Stimulated activated naive CD4-positive, alpha-beta T cell (primary cell): Measurements from ENCODE around the gene FCN1.
"Not testable (repeated sequence)": the region's sequence is repeated elsewhere in the genome, so short reads cannot be mapped to it uniquely, and the experiment has no call there.

Source experiments
- DNase-seq, 6 experiments: peaks; one replicate each; lab custom pipeline; 2025; lab: John Stamatoyannopoulos, UW

FCN1 gene

DNA sequence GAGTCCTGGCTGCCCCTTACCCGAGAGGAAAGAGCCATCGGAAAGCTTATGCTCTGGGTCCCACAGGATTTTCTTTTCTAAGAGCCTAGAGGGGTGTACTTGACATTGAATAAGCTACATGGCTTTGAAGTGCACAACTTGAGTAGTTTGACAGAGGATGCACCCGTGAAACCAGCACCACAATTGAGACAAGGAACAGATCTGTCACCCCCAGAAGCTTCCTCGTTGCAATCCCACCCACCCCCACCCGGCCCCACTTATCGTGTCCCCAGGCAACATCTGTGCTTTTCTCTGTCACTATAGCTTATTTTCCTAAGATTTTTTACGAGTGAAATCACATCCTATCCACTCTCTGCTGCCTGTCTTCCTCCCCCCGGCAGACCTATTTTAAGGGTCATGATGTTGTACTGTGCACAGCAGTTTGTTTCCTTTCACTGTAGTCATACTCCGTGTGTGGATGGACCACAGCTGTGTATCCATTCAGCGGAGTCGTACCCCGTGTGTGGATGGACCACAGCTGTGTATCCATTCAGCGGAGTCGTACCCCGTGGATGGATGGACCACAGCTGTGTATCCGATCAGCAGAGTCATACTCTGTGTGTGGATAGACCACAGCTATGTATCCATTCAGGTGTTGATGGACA lies 45.9 kb downstream of the FCN1 start:
- no peak for DNase-seq

DNA sequence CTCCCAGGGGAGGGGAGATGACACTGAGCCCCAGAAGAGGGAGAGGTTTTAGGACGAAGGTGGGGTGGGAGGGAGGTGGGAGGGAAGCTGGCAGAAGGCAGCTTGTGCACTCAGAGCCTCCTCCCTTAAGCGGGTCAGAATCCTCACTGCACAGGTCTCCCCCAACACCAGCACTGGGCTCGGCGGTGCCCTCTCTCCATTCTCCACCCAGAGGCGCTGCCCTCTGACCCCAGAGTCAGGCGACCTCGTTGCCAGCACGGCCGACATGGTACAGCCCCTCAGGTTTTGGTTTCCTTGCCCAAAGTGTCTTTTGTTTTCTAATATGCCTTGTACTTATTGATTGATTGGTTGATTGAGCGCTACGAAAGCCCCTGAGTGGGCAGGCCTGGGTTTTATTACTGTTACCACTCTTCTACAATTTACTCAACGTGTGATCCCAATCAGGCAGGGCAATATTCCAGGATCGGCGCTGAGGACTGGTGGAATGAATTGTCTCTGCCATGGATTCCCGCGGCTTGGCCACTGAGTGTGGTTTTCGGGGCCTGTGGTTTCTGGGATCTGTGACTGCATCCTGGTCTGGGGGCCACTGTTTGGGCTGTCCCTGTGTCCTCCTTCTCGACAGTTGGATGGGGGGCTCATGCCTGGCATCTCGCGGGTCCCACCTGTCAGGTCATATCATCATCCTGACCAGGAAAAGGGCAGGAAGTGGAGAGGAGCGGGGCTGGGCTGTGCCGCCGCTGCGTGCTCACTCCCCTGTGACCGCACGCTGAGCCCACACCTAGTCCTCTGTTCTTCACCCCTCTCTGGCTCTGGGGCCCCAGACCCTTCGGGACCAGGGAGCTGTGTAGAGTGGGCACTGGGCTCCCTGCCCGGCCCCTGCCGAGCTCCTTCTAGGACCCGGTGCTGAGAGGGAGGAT lies 46.7 kb downstream of the FCN1 start:
- DNase-seq, result no peak

DNA sequence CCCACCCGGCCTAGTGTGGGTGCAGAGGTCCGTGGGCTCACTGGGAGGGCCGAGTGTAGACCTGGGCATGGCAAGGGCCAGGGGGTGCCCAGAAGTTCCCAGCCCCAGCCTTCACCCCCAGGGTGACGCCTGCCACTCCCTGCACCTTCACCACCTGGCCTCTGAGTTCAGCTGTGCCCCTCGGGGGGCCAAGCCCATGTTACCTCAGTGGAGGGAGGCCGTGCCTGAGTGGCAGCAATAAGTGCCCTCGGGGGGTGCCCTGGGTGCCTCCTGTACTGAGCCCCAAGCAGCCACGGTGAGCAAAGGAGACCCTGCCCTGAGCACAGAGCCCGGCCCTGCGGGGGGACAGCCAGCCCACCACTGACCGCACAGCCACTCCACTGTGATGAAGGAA lies 47.4 kb downstream of the FCN1 start:
- DNase-seq, result no peak

DNA sequence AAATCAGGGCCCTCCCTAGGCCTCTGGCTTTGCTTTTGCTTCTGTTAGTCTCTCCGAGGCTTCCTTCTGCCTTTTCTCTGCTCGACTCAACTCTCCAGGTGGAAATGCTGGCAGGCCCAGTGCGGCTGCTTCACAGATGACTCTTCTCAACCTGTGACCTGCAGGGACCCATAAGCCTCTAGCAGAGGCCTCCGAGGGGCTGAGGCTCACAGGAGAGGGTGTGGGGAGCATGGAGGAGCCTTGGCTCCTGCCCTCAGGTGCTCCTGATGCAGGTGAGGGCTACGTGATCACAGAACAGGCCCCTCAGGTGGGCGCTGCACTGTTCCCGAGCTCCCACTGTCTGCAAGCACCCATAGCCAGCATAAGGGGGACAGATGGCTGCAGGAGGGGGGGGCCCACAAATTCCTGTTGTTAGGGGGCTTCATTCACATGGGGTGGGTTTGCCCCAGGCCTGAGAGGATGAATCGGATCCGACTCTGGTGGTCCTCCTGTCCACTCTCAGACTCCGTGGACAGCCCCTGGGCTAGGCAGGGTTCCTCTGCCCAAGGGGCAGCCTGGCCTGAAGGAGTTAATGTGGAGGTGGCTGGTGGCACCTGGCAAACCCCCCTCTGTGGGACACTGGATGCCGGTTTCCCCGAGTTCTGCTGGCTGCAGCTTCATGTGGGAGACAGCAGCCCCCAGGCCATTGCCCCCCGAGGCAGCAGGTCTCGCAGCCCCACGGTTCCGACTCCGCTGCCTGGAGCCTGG lies 48.0 kb downstream of the FCN1 start:
- no peak for DNase-seq

DNA sequence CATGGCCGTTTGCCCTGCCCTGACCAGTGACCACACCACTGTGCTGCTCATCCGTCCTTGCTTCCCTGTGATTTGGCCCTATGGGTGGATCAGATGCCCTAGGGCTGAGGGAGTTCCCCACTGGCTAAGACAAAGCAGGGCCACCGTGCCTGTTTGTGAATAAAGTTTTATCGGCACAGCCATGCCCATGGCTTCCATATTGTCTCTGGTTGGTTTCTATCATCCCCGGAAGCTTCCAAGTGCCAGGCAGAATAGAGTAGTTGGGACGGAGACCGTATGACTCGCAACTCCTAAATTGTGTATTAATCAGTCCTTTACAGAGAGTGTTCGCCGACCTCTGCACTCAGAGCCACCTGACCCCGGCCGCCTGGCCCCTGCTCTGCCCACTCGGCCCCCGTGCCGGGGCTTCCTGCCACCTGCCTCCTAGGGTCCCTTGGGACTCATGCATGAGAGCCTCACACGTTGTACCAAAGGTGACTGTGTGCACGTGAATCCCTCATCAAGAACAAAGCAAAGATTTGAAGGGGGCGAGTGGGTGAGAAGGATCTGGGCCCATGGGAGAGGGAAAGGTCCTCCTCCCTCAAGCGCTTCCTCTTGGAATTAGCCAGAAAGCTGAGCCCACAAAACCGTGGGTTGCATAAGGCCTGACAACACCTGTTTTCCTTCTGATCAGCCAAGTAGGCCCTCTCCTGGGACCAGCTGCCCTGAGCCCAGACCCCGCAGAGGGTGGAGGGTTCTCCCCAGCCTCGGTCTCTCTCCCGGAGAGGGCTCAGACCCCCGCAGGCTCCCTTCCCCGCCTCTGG lies 48.8 kb downstream of the FCN1 start:
- no peak for DNase-seq

DNA sequence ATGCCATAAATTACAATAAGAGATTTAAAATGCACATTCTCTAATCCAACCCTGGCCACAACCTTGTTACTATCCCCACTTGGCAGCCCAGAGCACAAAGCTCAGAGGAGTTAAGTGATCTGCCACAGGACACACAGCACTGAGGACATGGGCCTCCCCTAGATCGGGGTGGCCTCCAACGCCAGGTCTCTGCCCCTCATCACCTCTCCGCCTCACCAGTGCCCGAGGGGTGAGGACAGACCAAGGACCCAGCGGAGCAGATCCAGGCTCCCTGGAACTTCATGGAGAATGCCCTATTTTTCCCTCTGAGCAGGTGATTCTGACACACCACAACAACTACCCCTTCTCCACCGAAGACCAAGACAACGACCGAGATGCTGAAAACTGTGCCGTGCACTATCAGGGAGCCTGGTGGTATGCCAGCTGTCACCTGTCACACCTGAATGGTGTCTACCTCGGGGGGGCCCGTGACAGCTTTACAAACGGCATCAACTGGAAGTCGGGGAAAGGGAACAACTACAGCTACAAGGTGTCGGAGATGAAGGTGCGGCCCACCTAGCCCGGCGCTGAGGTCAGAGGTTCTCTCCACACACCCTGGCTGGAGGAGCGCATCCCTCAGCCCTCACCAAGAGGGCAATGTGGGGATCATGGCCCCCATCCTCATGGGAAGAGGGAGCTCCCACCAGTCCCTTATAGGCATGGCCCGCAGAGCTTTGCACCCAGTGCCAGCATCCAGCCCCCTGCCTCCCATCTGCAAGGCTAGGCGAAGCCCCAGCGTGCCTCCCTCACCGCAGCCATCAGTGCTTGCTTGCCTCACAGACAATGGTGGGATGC lies 49.6 kb downstream of the FCN1 start:
- no peak for DNase-seq

DNA sequence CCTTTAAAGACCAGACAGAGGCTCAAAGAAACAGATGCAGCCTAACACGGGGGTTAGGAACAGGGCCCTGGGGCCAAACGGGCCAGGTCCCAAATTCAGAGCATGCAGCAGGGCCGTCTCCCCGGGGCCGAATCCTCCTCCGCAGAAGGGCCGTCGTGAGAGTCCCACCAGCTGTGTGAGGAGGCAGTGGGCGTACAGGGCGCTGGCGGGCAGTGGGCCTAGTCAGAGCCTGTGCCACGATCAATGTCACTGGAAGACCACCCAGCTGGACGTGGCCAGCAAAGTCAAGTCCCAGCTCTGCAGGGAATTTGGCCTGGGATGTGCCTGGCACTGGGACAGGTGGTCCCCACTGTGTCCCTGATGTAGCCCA lies 52.9 kb downstream of the FCN1 start:
- no peak for DNase-seq

DNA sequence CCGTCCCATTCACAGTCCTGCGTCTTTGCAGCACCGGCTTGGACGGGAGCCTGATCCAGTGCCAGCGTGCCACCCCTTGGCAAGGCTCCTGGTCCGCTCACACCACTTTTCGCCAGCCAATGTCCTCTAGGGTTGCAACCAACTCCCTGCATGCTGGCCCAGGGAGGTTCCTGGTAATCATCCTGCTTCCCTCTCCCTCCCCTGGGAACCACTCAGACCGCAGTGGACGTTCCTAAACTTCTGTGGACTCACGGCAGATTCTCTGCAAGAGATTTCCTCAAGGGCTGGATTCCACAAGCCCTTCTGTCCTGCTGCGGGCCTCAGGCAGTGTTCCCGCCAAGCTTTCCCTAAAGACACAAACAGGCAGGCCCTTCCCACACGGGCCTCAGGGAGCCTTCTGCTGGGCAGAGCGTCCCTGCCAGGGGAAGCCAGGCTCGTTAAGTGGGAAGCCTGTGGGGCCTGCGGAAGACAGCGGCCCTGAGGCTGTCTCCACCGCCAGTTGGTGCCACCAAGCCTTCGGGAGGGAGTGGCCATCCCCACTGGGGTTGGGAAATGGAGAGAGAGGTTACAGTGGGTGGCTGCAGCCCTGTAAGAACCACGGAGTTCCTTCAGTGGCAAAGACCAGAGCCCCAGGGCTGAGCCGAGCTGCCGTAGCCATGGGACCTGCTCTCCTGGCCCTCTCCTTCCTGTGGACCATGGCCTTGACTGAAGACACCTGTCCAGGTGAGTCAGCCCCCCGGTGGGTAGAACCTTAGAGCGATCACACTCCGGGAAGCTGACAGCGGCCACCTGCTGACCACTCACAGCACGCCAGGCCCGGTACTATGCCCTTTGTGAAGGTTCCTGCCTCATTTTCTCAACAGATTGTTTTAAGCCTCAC lies 53.5 kb downstream of the FCN1 start:
- no peak for DNase-seq

DNA sequence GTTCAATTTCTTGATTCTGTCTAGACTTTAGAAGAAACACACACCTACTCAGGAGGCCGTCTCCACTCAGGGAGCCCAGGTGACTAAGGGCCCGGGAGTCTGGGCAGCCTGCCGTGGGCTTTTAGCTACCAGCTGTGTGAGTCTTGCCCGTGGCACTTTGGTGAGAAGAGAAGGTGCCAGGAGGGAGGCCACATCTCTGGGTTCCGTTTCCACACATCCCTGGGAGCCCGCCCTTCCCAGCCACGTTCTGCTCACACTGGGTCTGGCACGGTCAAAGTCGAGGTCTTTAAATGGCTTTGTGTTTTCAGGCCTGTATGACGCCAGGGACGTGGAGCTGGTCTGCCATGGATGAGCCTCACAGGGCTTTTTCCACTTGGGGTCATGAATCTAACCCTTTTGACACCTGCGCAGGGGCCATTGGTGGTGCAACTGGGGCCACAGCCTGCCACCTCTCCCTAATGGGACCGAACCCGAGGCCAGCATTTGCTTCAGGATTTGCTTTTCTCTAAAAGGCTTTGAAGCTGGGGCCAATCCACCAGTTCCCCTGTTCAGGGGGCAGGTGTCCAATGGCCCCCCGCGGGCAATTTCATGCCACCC lies 54.3 kb downstream of the FCN1 start:
- no peak for DNase-seq

DNA sequence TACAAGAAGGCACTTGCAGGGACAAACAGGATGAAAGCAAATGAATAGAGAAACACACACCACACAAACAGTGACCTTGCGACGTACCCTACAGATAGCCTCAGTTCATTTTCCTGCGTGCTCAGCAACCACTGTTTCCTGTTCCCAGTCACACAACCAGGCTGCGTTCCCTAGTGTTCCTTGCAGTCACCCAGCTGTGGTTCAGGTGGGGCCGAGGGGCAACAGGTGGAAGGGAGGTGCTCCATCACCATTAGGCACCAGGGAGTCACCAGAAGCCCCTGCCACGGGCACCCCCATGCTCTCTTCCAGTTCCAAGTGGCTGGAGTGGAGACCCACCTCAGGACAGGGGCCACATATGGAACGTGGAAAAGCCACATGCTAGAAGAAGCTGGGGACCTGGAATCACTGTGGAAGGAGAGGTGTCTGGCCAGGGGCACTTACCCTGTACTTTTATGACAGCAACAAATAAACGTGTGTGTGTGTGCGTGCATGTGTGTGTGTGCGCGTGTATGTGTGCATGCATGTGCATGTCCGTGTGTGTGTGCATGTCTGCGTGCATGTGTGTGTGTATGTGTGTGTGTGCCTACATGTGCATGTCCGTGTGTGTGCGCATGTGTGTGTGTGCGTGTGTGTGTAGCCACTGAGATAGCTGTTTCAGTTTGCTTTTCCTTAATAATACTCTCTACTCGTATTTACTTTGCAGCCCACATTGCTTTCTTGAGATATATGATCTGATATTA lies 55.9 kb downstream of the FCN1 start:
- no peak for DNase-seq

DNA sequence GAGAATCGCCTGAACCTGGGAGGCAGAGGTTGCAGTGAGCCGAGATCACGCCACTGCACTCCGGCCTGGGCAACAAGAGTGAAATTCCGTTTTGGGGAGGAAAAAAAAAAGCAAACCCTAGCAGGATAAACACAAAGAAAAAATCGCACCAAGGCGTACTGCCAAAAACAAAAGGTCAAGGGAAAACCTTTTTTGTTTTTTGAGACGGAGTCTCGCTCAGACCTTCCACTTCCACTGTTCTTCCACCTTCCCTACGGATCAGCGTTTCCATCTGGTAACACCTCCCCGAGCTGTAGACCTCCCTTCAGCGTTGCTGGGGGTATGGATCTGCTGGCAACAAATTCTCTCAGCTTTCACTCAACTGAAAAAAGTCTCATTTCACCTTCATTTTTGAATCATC lies 57.2 kb downstream of the FCN1 start:
- DNase-seq, result no peak

DNA sequence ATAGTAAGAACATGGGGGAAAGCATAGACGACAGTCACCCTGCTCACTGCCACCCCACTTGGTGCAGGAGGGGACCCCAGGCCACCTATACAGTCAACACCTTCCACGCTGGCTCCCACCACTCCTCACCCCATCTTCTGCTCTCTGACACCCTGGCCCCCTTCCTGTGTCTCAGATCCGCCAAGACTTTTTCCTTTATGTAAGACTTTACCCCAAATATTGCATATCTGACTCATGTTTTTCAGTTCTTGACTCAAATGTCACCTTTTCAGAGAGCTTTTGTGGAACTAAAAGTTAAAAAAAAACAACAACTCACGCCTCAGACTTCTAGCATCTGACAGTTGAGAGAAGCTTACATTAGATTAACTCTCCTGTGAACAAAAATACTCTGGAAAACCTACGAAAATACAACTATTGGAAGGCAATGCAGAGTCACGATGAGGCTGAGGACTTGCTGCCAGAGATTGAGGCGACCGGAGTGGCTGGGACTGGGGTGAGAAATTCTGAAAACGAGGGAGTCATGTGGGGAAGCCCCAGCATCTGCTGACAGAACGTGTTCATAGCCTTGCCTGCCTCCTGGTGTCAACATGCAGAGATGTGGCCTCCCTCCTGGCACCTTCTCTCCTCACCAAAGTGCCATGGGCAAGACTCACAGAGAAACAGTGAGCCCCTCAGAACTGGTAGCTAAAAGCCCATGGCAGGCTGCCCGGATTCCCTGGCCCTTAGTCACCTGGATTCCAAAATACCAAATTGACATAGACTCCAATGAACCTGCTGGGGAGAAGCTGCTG lies 59.5 kb downstream of the FCN1 start:
- DNase-seq, result no peak

DNA sequence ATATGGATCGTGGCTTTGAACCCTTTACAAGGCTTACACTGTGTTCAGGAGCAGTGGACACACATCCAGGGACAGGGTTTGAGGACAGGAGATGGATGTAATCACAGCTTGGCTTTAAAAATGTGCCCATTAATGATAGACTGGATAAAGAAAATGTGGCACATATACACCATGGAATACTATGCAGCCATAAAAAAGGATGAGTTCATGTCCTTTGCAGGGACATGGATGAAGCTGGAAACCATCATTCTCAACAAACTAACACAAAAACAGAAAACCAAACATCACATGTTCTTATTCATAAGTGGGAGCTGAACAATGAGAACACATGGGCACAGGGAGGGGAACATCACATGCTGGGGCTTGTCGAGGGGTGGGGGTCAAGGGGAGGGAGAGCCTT lies 60.3 kb downstream of the FCN1 start:
- DNase-seq, result not testable (repeated sequence)

DNA sequence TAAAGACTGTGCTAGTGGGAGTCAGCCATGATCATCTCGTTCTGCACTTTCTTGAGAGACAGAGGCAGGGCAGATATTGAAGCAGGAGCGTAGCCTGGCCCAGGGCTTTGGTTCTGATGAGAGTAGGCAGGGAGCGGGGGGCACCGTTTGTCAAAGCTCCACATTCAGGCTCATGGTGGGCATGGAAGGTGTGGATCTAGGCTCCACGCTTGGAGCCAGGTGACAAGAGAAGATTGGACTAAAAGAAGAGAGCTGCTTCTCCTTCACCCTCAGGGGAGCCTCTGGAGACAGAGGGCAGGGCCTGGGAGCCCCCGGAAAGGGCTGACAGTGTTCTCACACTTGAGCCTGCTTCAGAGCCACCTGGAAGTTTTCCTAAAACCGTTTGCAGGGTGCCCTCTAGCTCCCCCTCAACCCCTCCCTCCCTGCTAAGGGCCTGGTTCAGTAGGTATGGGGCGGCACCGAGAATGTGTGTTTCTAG lies 61.8 kb downstream of the FCN1 start:
- no peak for DNase-seq
